Large intestine (tissue), 3 donors: ENCODE results near the gene SDSL. TPM values are rescaled to one million over a fixed set of nuclear protein-coding genes. Genes with fewer than 3 reads are reported as not detected.

Experiments
- DNase-seq, 2 donors: peaks; one replicate each; pipeline versions ENCODE4 v3.0.0 to v3.0.0-alpha.2; 2013
- H3K27ac ChIP-seq: one replicate; pipeline ENCODE4 v1.5.1; 2013; ENCODE audit warnings: low read length
- H3K27me3 ChIP-seq: 2 replicates; pipeline ENCODE4 v1.6.1; 2013; ENCODE audit warnings: low read length; ENCODE audit not compliant: control insufficient read depth, insufficient read depth
- H3K36me3 ChIP-seq: 2 replicates; pipeline ENCODE4 v1.6.1; 2013; ENCODE audit warnings: low read length; ENCODE audit not compliant: control insufficient read depth, insufficient read depth
- H3K4me1 ChIP-seq: one replicate; pipeline ENCODE4 v1.6.1; 2013; ENCODE audit warnings: low read length; ENCODE audit not compliant: control insufficient read depth, insufficient read depth
- H3K4me3 ChIP-seq: one replicate; pipeline ENCODE4 v1.5.1; 2013; ENCODE audit warnings: low read length
- H3K9me3 ChIP-seq: one replicate; pipeline ENCODE4 v1.6.1; 2013; ENCODE audit warnings: mild to moderate bottlenecking, low read depth, low read length, moderate library complexity; ENCODE audit not compliant: control insufficient read depth
- WGBS: methylation state at CpG from one replicate; pipeline ENCODE4 v1.1.5; 2013; ENCODE audit warnings: low lambda C conversion rate; ENCODE audit not compliant: insufficient coverage; 5-methylcytosine and 5-hydroxymethylcytosine counted together
- polyA plus RNA-seq: library from polyadenylated mRNA; unstranded; fragments of 120-200 nt; gene quantifications from one replicate; pipeline ENCODE4 v1.2.1, GENCODE V29; 2013

SDSL gene
- polyA plus RNA-seq, 1 donor: 17.4 TPM

- Histone ChIP-seq H3K27me3 (peaks cover 18% of the 10 kb centered on the region), H3K4me3 (no peak overlapping the region)
- WGBS: no CpG with 5 or more reads among the region's 1 CpG
Measured at GRCh38 chr12:113449839-113450238, 27.7 kb downstream of the SDSL start.

GRCh38 chr12:113452458-113452857 is 30.3 kb downstream of the SDSL start:
- Histone ChIP-seq H3K4me3 (no peak overlapping the region), H3K27ac (no peak overlapping the region), H3K4me1 (no peaks in the 10 kb centered on the region), H3K9me3 (no peaks in the 10 kb centered on the region), H3K36me3 (no peaks in the 10 kb centered on the region), H3K27me3 (peaks cover 26% of the 10 kb centered on the region)
- no CpG with 5 or more reads among the region's 2 CpGs for WGBS
- no peak for DNase-seq

More at GRCh38 chr12:113449839-113450238, 27.7 kb downstream of the SDSL start:
- H3K9me3 ChIP-seq: no peaks in the 10 kb centered on the region
- DNase-seq: no peak
- H3K27ac ChIP-seq: no peak overlapping the region
- no peaks in the 10 kb centered on the region for H3K4me1 ChIP-seq
- no peaks in the 10 kb centered on the region for H3K36me3 ChIP-seq

GRCh38 chr12:113453330-113453729 is 31.1 kb downstream of the SDSL start:
- no CpG with 5 or more reads among the region's 6 CpGs for WGBS
- DNase-seq: no peak
- no peaks in the 10 kb centered on the region for H3K36me3 ChIP-seq
- peaks cover 25% of the 10 kb centered on the region for H3K27me3 ChIP-seq
- no peak overlapping the region for H3K4me3 ChIP-seq
- H3K4me1 ChIP-seq: no peaks in the 10 kb centered on the region
- H3K9me3 ChIP-seq: no peaks in the 10 kb centered on the region
- no peak overlapping the region for H3K27ac ChIP-seq

GRCh38 chr12:113456199-113456598 is 34.0 kb downstream of the SDSL start:
- H3K9me3 ChIP-seq: no peaks in the 10 kb centered on the region
- DNase-seq: no peak
- no CpG with 5 or more reads among the region's 2 CpGs for whole genome bisulfite sequencing
- H3K4me3 ChIP-seq: no peak overlapping the region
- no peak overlapping the region for H3K27ac ChIP-seq
- peaks cover 33% of the 10 kb centered on the region for H3K27me3 ChIP-seq
- H3K4me1 ChIP-seq: no peaks in the 10 kb centered on the region
- H3K36me3 ChIP-seq: no peaks in the 10 kb centered on the region

GRCh38 chr12:113456761-113457160 is 34.6 kb downstream of the SDSL start:
- no peak for DNase-seq
- Histone ChIP-seq H3K36me3 (no peaks in the 10 kb centered on the region), H3K4me3 (no peak overlapping the region), H3K27me3 (peaks cover 39% of the 10 kb centered on the region), H3K27ac (no peak overlapping the region), H3K4me1 (no peaks in the 10 kb centered on the region), H3K9me3 (no peaks in the 10 kb centered on the region)
- WGBS: no CpG with 5 or more reads among the region's 4 CpGs

- Histone ChIP-seq H3K9me3 (no peaks in the 10 kb centered on the region), H3K4me3 (no peak overlapping the region), H3K36me3 (no peaks in the 10 kb centered on the region), H3K27me3 (peaks cover 38% of the 10 kb centered on the region), H3K4me1 (no peaks in the 10 kb centered on the region), H3K27ac (no peak overlapping the region)
- no peak for DNase-seq
- WGBS: no CpG with 5 or more reads among the region's 10 CpGs
Measured at GRCh38 chr12:113457185-113457584, 35.0 kb downstream of the SDSL start.

- Histone ChIP-seq H3K9me3 (no peaks in the 10 kb centered on the region), H3K27ac (no peak overlapping the region), H3K36me3 (no peaks in the 10 kb centered on the region), H3K4me3 (no peak overlapping the region), H3K27me3 (peaks cover 41% of the 10 kb centered on the region), H3K4me1 (no peaks in the 10 kb centered on the region)
- WGBS: 40% methylated on average over 1 of the region's 4 CpGs
- DNase-seq: no peak
Measured at GRCh38 chr12:113457710-113458109, 35.5 kb downstream of the SDSL start.

- no peak overlapping the region for H3K4me3 ChIP-seq
- WGBS: 70% methylated on average over 2 of the region's 4 CpGs
- H3K27ac ChIP-seq: no peak overlapping the region
- DNase-seq: no peak
- H3K4me1 ChIP-seq: no peaks in the 10 kb centered on the region
- no peaks in the 10 kb centered on the region for H3K36me3 ChIP-seq
- no peaks in the 10 kb centered on the region for H3K9me3 ChIP-seq
- H3K27me3 ChIP-seq: peaks cover 64% of the 10 kb centered on the region
Measured at GRCh38 chr12:113459981-113460380, 37.8 kb downstream of the SDSL start.

- no peaks in the 10 kb centered on the region for H3K9me3 ChIP-seq
- H3K36me3 ChIP-seq: no peaks in the 10 kb centered on the region
- H3K27ac ChIP-seq: no peak overlapping the region
- 20% methylated on average over 1 of the region's 5 CpGs for WGBS
- DNase-seq: no peak
- peaks cover 76% of the 10 kb centered on the region for H3K27me3 ChIP-seq
- H3K4me1 ChIP-seq: no peaks in the 10 kb centered on the region
- H3K4me3 ChIP-seq: no peak overlapping the region
Measured at GRCh38 chr12:113461666-113462065, 39.5 kb downstream of the SDSL start.

- Histone ChIP-seq H3K27me3 (peaks cover 76% of the 10 kb centered on the region), H3K4me3 (no peak overlapping the region), H3K9me3 (no peaks in the 10 kb centered on the region), H3K27ac (no peak overlapping the region), H3K4me1 (no peaks in the 10 kb centered on the region), H3K36me3 (no peaks in the 10 kb centered on the region)
- DNase-seq: peak; percentile 51 to 58
- 25% methylated on average over 6 of the region's 25 CpGs for WGBS
Measured at GRCh38 chr12:113462117-113462774, 40.1 kb downstream of the SDSL start.
